Colonic mucosa (tissue), 4 donors: Measurements from ENCODE around the gene TNFRSF9. TPM values are rescaled to one million over a fixed set of nuclear protein-coding genes. Genes with fewer than 3 reads are reported as not detected.

Source experiments
- DNase-seq: peaks from one replicate; pipeline ENCODE4 v3.0.0-alpha.2; 2020
- H3K27ac ChIP-seq: fragments of 200-600 bp; one replicate; pipeline ENCODE4 v1.8.0; 2021
- H3K27me3 ChIP-seq: fragments of 200-600 bp; one replicate; pipeline ENCODE4 v1.8.0; 2021
- H3K36me3 ChIP-seq: fragments of 200-600 bp; one replicate; pipeline ENCODE4 v1.8.0; 2021
- H3K4me1 ChIP-seq: fragments of 200-600 bp; one replicate; pipeline ENCODE4 v1.8.0; 2021; ENCODE audit warnings: mild to moderate bottlenecking
- H3K4me3 ChIP-seq: fragments of 200-600 bp; one replicate; pipeline ENCODE4 v1.8.0; 2021
- H3K9ac ChIP-seq, 2 donors: one replicate each; pipeline ENCODE4 v1.7.0; 2013; ENCODE audit warnings: control low read depth in 2 of 2, low read depth in 2 of 2, low read length in 2 of 2
- H3K9me3 ChIP-seq: fragments of 200-600 bp; one replicate; pipeline ENCODE4 v1.8.0; 2021
- CTCF ChIP-seq: fragments of 200-600 bp; IDR thresholded peaks from one replicate; pipeline ENCODE4 v1.8.0; 2022; ENCODE audit warnings: antibody characterized with exemption, mild to moderate bottlenecking
- intact Hi-C: fragments of 100-400 bp; cut with DNase I; formaldehyde crosslinking; loops from one replicate; pipeline ENCODE4 v1.14.1; 2022
- total RNA-seq, 2 donors: library from RNA; stranded (reverse); fragmentation: NEBNext Ultra II Directional in 1 of 2; extraction: Animal tissue kit (Norgen Biotek cat#: 25700) in 1 of 2; gene quantifications; one replicate each; pipeline ENCODE4 v1.2.1, GENCODE V29; 2021
- donor health status: healthy.
- donor health status: DM: no; HTN: no; CAD: no.
- donor health status: DM: no; HTN: no; CAD: no.

The TNFRSF9 gene
- total RNA-seq, 2 donors from 2014 or later, result 0.17 to 0.56 TPM

GRCh38 chr1:7984811-7985210 is 44.2 kb upstream of the TNFRSF9 start:
- H3K36me3 ChIP-seq, result peaks cover 6% of the 10 kb centered on the region

GRCh38 chr1:7983086-7983778 is 42.6 kb upstream of the TNFRSF9 start:
- Histone ChIP-seq H3K9me3 (no peaks in the 10 kb centered on the region), H3K27me3 (no peaks in the 10 kb centered on the region), H3K36me3 (peaks cover 6% of the 10 kb centered on the region), H3K9ac (no peak overlapping the region), H3K27ac (no peak overlapping the region), H3K4me1 (no peaks in the 10 kb centered on the region), H3K4me3 (no peak overlapping the region)
- no peak for DNase-seq
- TF ChIP-seq CTCF, result no peak
- intact Hi-C loops, result no loop called here

More at GRCh38 chr1:7984811-7985210, 44.2 kb upstream of the TNFRSF9 start:
- intact Hi-C loops, result no loop called here
- H3K4me3 ChIP-seq, result no peak overlapping the region
- no peaks in the 10 kb centered on the region for H3K9me3 ChIP-seq
- TF ChIP-seq CTCF, result no peak
- H3K9ac ChIP-seq, result no peak overlapping the region
- no peak overlapping the region for H3K27ac ChIP-seq
- no peaks in the 10 kb centered on the region for H3K27me3 ChIP-seq
- H3K4me1 ChIP-seq, result no peaks in the 10 kb centered on the region
- no peak for DNase-seq

- H3K9me3 ChIP-seq, result no peaks in the 10 kb centered on the region
- TF ChIP-seq CTCF, result no peak
- H3K27ac ChIP-seq, result no peak overlapping the region
- H3K4me1 ChIP-seq, result no peaks in the 10 kb centered on the region
- no peaks in the 10 kb centered on the region for H3K27me3 ChIP-seq
- no peak for DNase-seq
- no peak overlapping the region for H3K4me3 ChIP-seq
- peaks cover 6% of the 10 kb centered on the region for H3K36me3 ChIP-seq
- no peak overlapping the region for H3K9ac ChIP-seq
- intact Hi-C loops, result loop anchor here (2.0 kb wide), 1 partner anchor 334 kb away; no protein-coding TSS in a partner anchor
Observed at GRCh38 chr1:7980984-7981383, 40.3 kb upstream of the TNFRSF9 start.

GRCh38 chr1:7975212-7975865 is 34.7 kb upstream of the TNFRSF9 start:
- Histone ChIP-seq H3K4me1 (no peaks in the 10 kb centered on the region), H3K27ac (no peak overlapping the region), H3K9ac (no peak overlapping the region), H3K27me3 (no peaks in the 10 kb centered on the region), H3K9me3 (no peaks in the 10 kb centered on the region), H3K36me3 (peaks cover 6% of the 10 kb centered on the region), H3K4me3 (no peak overlapping the region)
- intact Hi-C loops, result loop anchor here (5.0 kb wide), 1 partner anchor 372 kb away; no protein-coding TSS in a partner anchor
- peak; percentile 81 for DNase-seq
- TF ChIP-seq CTCF, result peak; percentile 72

GRCh38 chr1:7973086-7973485 is 32.4 kb upstream of the TNFRSF9 start:
- no peak for TF ChIP-seq CTCF
- no peaks in the 10 kb centered on the region for H3K27me3 ChIP-seq
- H3K4me1 ChIP-seq, result no peaks in the 10 kb centered on the region
- no peak for DNase-seq
- peaks cover 8% of the 10 kb centered on the region for H3K36me3 ChIP-seq
- H3K4me3 ChIP-seq, result no peak overlapping the region
- no peaks in the 10 kb centered on the region for H3K9me3 ChIP-seq
- no peak overlapping the region for H3K27ac ChIP-seq
- intact Hi-C loops, result no loop called here
- H3K9ac ChIP-seq, result no peak overlapping the region
